Colonic mucosa (tissue), 4 donors: ENCODE measurements around the gene SCGB1C2. TPM values are rescaled to one million over a fixed set of nuclear protein-coding genes. Genes with fewer than 3 reads are reported as not detected.

ENCODE experiments used
- DNase-seq: peaks from one replicate; pipeline ENCODE4 v3.0.0-alpha.2; 2020
- H3K27ac ChIP-seq: fragments of 200-600 bp; one replicate; pipeline ENCODE4 v1.8.0; 2021
- H3K27me3 ChIP-seq: fragments of 200-600 bp; one replicate; pipeline ENCODE4 v1.8.0; 2021
- H3K36me3 ChIP-seq: fragments of 200-600 bp; one replicate; pipeline ENCODE4 v1.8.0; 2021
- H3K4me1 ChIP-seq: fragments of 200-600 bp; one replicate; pipeline ENCODE4 v1.8.0; 2021; ENCODE audit warnings: mild to moderate bottlenecking
- H3K4me3 ChIP-seq: fragments of 200-600 bp; one replicate; pipeline ENCODE4 v1.8.0; 2021
- H3K9ac ChIP-seq, 2 donors: one replicate each; pipeline ENCODE4 v1.7.0; 2013; ENCODE audit warnings: control low read depth in 2 of 2, low read depth in 2 of 2, low read length in 2 of 2
- H3K9me3 ChIP-seq: fragments of 200-600 bp; one replicate; pipeline ENCODE4 v1.8.0; 2021
- intact Hi-C: fragments of 100-400 bp; cut with DNase I; formaldehyde crosslinking; loops from one replicate; pipeline ENCODE4 v1.14.1; 2022
- total RNA-seq, 2 donors: library from RNA; stranded (reverse); fragmentation: NEBNext Ultra II Directional in 1 of 2; extraction: Animal tissue kit (Norgen Biotek cat#: 25700) in 1 of 2; gene quantifications; one replicate each; pipeline ENCODE4 v1.2.1, GENCODE V29; 2021
- TF ChIP-seq, protein P1 (sequence below): fragments of 200-600 bp; IDR thresholded peaks from one replicate; pipeline ENCODE4 v1.8.0; 2022; ENCODE audit warnings: antibody characterized with exemption, mild to moderate bottlenecking
- donor health status: healthy.
- donor health status: DM: no; HTN: no; CAD: no.
- donor health status: DM: no; HTN: no; CAD: no.

SCGB1C2 gene
- total RNA-seq, 2 donors from 2014 or later: not detected

DNA sequence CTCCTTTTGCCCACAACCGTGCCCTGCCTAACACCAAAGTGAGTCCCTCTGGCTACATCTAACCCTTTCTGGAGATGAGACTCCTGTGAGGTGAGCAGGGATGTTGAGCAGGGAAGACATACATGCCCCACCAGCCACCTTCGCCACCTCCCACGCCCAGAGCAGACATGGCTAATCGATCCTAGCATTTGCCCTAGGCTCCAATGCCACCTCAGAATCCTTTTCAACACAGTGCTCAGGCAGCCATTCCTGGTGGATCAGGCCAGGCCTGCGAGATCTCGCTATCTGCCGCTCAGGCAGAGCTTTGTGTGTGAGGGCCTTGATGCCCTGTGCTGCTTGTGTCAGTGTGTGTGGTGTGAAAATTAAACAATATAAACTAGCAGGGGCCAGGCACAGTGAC is 21.0 kb downstream of the SCGB1C2 start:
- Histone ChIP-seq H3K4me1 (no peaks in the 10 kb centered on the region), H3K27ac (no peak overlapping the region), H3K27me3 (no peaks in the 10 kb centered on the region), H3K9ac (no peak overlapping the region), H3K36me3 (no peaks in the 10 kb centered on the region), H3K4me3 (no peak overlapping the region), H3K9me3 (no peaks in the 10 kb centered on the region)
- no peak for DNase-seq
- intact Hi-C loops: no loop called here
- TF ChIP-seq, protein P1, sequence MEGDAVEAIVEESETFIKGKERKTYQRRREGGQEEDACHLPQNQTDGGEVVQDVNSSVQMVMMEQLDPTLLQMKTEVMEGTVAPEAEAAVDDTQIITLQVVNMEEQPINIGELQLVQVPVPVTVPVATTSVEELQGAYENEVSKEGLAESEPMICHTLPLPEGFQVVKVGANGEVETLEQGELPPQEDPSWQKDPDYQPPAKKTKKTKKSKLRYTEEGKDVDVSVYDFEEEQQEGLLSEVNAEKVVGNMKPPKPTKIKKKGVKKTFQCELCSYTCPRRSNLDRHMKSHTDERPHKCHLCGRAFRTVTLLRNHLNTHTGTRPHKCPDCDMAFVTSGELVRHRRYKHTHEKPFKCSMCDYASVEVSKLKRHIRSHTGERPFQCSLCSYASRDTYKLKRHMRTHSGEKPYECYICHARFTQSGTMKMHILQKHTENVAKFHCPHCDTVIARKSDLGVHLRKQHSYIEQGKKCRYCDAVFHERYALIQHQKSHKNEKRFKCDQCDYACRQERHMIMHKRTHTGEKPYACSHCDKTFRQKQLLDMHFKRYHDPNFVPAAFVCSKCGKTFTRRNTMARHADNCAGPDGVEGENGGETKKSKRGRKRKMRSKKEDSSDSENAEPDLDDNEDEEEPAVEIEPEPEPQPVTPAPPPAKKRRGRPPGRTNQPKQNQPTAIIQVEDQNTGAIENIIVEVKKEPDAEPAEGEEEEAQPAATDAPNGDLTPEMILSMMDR: no peak

DNA sequence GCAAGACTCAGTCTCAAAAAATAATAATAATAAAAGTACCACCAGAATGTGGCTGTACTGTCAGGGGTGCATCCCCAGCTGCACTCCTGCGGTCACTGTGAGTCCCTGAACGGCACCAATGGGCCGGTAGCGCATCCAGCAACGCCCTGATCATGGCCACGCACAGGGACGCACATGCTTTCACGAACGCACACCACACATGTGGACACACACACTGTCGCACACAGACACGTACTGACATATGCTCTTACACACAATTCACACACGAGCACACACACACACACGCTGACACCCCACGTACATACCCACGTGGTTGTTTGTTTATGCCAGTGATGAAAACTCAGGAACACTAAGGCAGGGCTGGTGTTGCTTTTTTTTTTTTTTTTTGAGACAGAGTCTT is 22.2 kb downstream of the SCGB1C2 start:
- no peaks in the 10 kb centered on the region for H3K4me1 ChIP-seq
- H3K9ac ChIP-seq: no peak overlapping the region
- no peaks in the 10 kb centered on the region for H3K27me3 ChIP-seq
- TF ChIP-seq, protein P1: no peak
- H3K9me3 ChIP-seq: no peaks in the 10 kb centered on the region
- no peak for DNase-seq
- no peaks in the 10 kb centered on the region for H3K36me3 ChIP-seq
- no peak overlapping the region for H3K4me3 ChIP-seq
- intact Hi-C loops: loop anchor here (5.0 kb wide), 1 partner anchor 228 kb away; no protein-coding TSS in a partner anchor
- no peak overlapping the region for H3K27ac ChIP-seq

DNA sequence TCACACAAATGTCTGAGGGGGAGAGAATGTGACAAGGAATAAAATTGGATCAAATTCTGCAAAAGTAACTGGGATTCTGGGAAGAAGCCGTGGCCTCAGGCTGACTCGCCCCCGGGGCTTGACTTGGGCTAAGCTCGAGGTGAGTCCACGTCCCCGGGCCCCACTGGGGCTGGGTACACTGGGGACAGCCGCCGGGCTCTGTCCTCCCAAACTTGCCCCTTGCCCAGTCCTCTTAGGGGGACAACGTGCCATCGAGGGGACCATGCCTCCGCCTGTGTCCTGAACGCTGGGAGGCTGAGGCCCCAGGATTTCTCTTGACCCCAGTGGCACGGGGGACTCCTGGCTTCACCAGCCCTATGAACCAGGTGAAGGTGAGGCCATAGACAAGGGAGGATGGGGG is 23.0 kb downstream of the SCGB1C2 start:
- H3K4me3 ChIP-seq: no peak overlapping the region
- H3K36me3 ChIP-seq: no peaks in the 10 kb centered on the region
- DNase-seq: no peak
- H3K27me3 ChIP-seq: no peaks in the 10 kb centered on the region
- no peaks in the 10 kb centered on the region for H3K9me3 ChIP-seq
- H3K9ac ChIP-seq: no peak overlapping the region
- no peak overlapping the region for H3K27ac ChIP-seq
- intact Hi-C loops: loop anchor here (5.0 kb wide), 1 partner anchor 227 kb away; no protein-coding TSS in a partner anchor
- no peaks in the 10 kb centered on the region for H3K4me1 ChIP-seq
- TF ChIP-seq, protein P1: no peak

DNA sequence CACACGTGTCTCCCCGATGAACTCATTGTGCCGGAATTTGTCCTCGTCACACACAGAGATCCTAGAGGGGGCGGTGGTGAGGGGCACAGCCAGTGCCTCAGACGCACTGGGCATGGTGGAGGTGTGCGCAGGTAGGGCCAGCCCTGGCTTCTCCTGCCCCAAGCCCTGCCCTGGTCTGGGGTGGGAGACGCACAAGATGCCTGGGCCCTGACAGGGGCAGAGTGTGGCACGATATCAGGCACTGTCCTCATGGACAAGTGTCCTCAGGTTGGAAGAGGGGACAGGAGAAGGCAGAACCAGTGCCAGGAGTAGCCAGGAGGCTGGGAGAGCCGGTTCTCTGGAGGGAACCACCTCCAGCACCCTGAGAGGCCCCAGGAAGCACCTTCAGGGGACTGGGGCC is 24.1 kb downstream of the SCGB1C2 start:
- no peak overlapping the region for H3K4me3 ChIP-seq
- H3K36me3 ChIP-seq: no peaks in the 10 kb centered on the region
- no peak overlapping the region for H3K9ac ChIP-seq
- H3K9me3 ChIP-seq: no peaks in the 10 kb centered on the region
- intact Hi-C loops: loop anchor here (5.0 kb wide), 1 partner anchor 226 kb away; no protein-coding TSS in a partner anchor
- no peaks in the 10 kb centered on the region for H3K27me3 ChIP-seq
- TF ChIP-seq, protein P1: no peak
- no peak overlapping the region for H3K27ac ChIP-seq
- H3K4me1 ChIP-seq: no peaks in the 10 kb centered on the region
- no peak for DNase-seq

DNA sequence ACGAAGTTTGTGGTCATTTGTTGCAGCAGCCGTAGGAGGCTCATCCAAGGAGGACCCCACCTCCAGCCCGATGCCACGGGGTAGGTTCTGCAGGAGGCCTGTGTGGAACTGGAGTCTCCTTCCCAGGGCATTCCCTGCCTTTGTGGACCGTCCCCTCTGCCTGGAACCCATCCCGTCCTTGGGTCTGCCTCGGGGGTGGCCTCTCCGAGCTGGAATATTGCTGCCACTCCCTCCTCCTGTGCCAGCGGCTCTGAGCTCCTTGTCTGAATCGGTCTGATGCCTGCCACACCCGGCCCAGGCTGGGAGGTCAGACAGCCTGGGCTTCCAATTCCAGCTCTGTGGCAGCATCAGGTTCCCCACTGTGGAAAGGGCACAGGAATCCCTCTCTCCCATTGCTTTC is 25.3 kb downstream of the SCGB1C2 start:
- Histone ChIP-seq H3K9me3 (no peaks in the 10 kb centered on the region), H3K4me1 (no peaks in the 10 kb centered on the region), H3K4me3 (no peak overlapping the region), H3K9ac (no peak overlapping the region), H3K36me3 (no peaks in the 10 kb centered on the region), H3K27me3 (no peaks in the 10 kb centered on the region), H3K27ac (no peak overlapping the region)
- intact Hi-C loops: loop anchor here (5.0 kb wide), 1 partner anchor 225 kb away; no protein-coding TSS in a partner anchor
- no peak for DNase-seq
- TF ChIP-seq, protein P1: no peak
